GM18951 (cell line): Measurements from ENCODE around the gene IL20.

Experiments
- POLR2A ChIP-seq: IDR thresholded peaks from 4 replicates; pipeline ENCODE4 v1.6.1; 2011; ENCODE audit warnings: mild to moderate bottlenecking; ENCODE audit not compliant: insufficient read length, insufficient read depth; ENCODE audit errors: extremely low read depth
- in situ Hi-C: fragments of 300-500 bp; cut with MboI; formaldehyde crosslinking; loops from one replicate; pipeline ENCODE4 v1.12.0; 2022; ENCODE audit warnings: low sequenced_read_pairs, mixed read lengths, inconsistent platforms; ENCODE audit not compliant: unreplicated experiment

Gene IL20

GRCh38 chr1:206873603-206874188 is 8.3 kb downstream of the IL20 start:
- TF ChIP-seq POLR2A: no peak
- in situ Hi-C loops: no loop called here

- in situ Hi-C loops: no loop called here
- no peak for TF ChIP-seq POLR2A
Measured at GRCh38 chr1:206875752-206876377, 10.4 kb downstream of the IL20 start.

GRCh38 chr1:206878456-206878855 is 13.0 kb downstream of the IL20 start:
- in situ Hi-C loops: no loop called here
- TF ChIP-seq POLR2A: no peak

- TF ChIP-seq POLR2A: no peak
- in situ Hi-C loops: no loop called here
Measured at GRCh38 chr1:206880314-206880713, 14.9 kb downstream of the IL20 start.

- no peak for TF ChIP-seq POLR2A
- in situ Hi-C loops: no loop called here
Measured at GRCh38 chr1:206882555-206882954, 17.1 kb downstream of the IL20 start.

- in situ Hi-C loops: no loop called here
Measured at GRCh38 chr1:206883160-206883559, 17.7 kb downstream of the IL20 start.

GRCh38 chr1:206883876-206884275 is 18.5 kb downstream of the IL20 start:
- TF ChIP-seq POLR2A: no peak
- in situ Hi-C loops: no loop called here

More at GRCh38 chr1:206883160-206883559, 17.7 kb downstream of the IL20 start:
- no peak for TF ChIP-seq POLR2A

- in situ Hi-C loops: no loop called here
- no peak for TF ChIP-seq POLR2A
Measured at GRCh38 chr1:206885341-206886060, 20.1 kb downstream of the IL20 start.

- TF ChIP-seq POLR2A: no peak
- in situ Hi-C loops: no loop called here
Measured at GRCh38 chr1:206886831-206887230, 21.4 kb downstream of the IL20 start.

GRCh38 chr1:206887701-206888100 is 22.3 kb downstream of the IL20 start:
- in situ Hi-C loops: no loop called here

GRCh38 chr1:206890125-206891060 is 25.0 kb downstream of the IL20 start:
- no peak for TF ChIP-seq POLR2A
- in situ Hi-C loops: no loop called here

More at GRCh38 chr1:206887701-206888100, 22.3 kb downstream of the IL20 start:
- no peak for TF ChIP-seq POLR2A

GRCh38 chr1:206891412-206891811 is 26.0 kb downstream of the IL20 start:
- no peak for TF ChIP-seq POLR2A
- in situ Hi-C loops: no loop called here
